ENCODE results near the gene PKN2.
"Not testable (repeated sequence)": the region's sequence is repeated elsewhere in the genome, so short reads cannot be mapped to it uniquely, and the experiment has no call there.

DNA sequence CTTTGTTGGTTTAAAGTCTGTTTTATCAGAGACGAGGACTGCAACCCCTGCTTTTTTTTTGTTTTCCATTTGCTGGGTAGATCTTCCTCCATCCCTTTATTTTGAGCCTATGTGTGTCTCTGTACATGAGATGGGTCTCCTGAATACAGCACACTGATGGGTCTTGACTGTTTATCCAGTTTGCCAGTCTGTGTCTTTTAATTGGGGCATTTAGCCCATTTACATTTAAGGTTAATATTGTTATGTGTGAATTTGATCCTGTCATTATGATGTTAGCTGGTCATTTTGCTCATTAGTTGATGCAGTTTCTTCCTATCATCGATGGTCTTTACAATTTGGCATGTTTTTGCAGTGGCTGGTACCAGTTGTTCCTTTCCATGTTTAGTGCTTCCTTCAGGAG is 32.5 kb downstream of the PKN2 start:
- TF ChIP-seq CTCF (IDR thresholded peaks at IDR 0.05; ENCODE audit: low read length); EZH2phosphoT487 (IDR thresholded peaks at IDR 0.05; ENCODE audit: low read length); EZH2 (optimal IDR thresholded peaks at IDR 0.05; ENCODE audit: low read depth, low read length): not testable (repeated sequence)
